Stomach (tissue), 9 donors: ENCODE results near the gene RERGL. TPM values are rescaled to one million over a fixed set of nuclear protein-coding genes. Genes with fewer than 3 reads are reported as not detected.

Source experiments
- DNase-seq, 2 donors: peaks; one replicate each; pipeline versions ENCODE4 v3.0.0 to v3.0.0-alpha.2; 2013 to 2019
- H3K27ac ChIP-seq, 5 donors: fragments of 200-600 bp in 4 of 5; sonication (generic) in 4 of 5; one replicate each; pipeline ENCODE4 v1.5.1; 2013 to 2019; ENCODE audit warnings: mild to moderate bottlenecking in 1 of 5, moderate library complexity in 1 of 5
- H3K27me3 ChIP-seq, 3 donors: fragments of 200-600 bp; sonication (generic); one replicate each; pipeline ENCODE4 v1.5.1; 2017 to 2019; ENCODE audit warnings: mixed run types in 1 of 3
- H3K36me3 ChIP-seq, 4 donors: fragments of 200-600 bp; sonication (generic); 1 replicate in 3 of 4; 2 replicates in 1 of 4; pipeline ENCODE4 v1.5.1; 2016 to 2019
- H3K4me1 ChIP-seq, 4 donors: fragments of 200-600 bp; sonication (generic); one replicate each; pipeline ENCODE4 v1.5.1; 2016 to 2019
- H3K4me3 ChIP-seq, 4 donors: fragments of 200-600 bp; sonication (generic) in 3 of 4; one replicate each; pipeline ENCODE4 v1.5.1; 2016 to 2019; ENCODE audit warnings: mild to moderate bottlenecking in 1 of 4
- H3K9me3 ChIP-seq, 4 donors: fragments of 200-600 bp; sonication (generic); one replicate each; pipeline ENCODE4 v1.5.1; 2016 to 2019
- EP300 ChIP-seq: sonication (generic); formaldehyde crosslinking; IDR thresholded peaks from one replicate; pipeline ENCODE4 v1.6.1; 2017; ENCODE audit warnings: antibody characterized with exemption
- POLR2A ChIP-seq, 4 donors: fragments of 450-650 bp; IDR thresholded peaks; one replicate each; pipeline ENCODE4 v1.6.1; 2016; ENCODE audit warnings: antibody characterized with exemption in 4 of 4, control low read depth in 2 of 4, mild to moderate bottlenecking in 1 of 4, moderate library complexity in 1 of 4
- POLR2AphosphoS5 ChIP-seq, 3 donors: sonication (generic); formaldehyde crosslinking; IDR thresholded peaks; one replicate each; pipeline ENCODE4 v1.6.1; 2016; ENCODE audit warnings: antibody characterized with exemption in 3 of 3
- WGBS, 5 donors: extraction: QIAGEN DNeasy Blood & Tissue Kit in 3 of 5; methylation state at CpG; one replicate each; pipeline versions ENCODE4 v1.1.5 to v1.1.7; 2013 to 2018; 5-methylcytosine and 5-hydroxymethylcytosine counted together
- intact Hi-C: fragments of 100-400 bp; cut with DNase I; formaldehyde crosslinking; loops from one replicate; pipeline ENCODE4 v1.15.1; 2023; ENCODE audit warnings: low total_unique reads
- polyA plus RNA-seq, 3 donors: library from polyadenylated mRNA; stranded (reverse); fragments of 200-250 nt; gene quantifications; one replicate each; pipeline ENCODE4 v1.2.3, GENCODE V29; 2013
- total RNA-seq, 5 donors: library from RNA; depleted of rRNA; stranded (reverse); fragments of >200 nt; gene quantifications; one replicate each; pipeline versions ENCODE4 v1.1.0 to v1.2.3, GENCODE V29; 2014 to 2016
- TF ChIP-seq, protein P1 (sequence below), 7 experiments: fragments of 450-650 bp in 4 of 7; fragments of 200-600 bp in 3 of 7; sonication (generic) in 3 of 7; IDR thresholded peaks; one replicate each; pipeline ENCODE4 v1.5.1; 2016 to 2019; ENCODE audit warnings: antibody characterized with exemption in 7 of 7, control low read depth in 2 of 7, mild to moderate bottlenecking in 1 of 7
- donor health status: healthy with polysubstance abuse.
- donor health status: Bipolar disorder and iron deficiency.
- donor health status: healthy.

The RERGL gene
- total and polyA plus RNA-seq, 8 donors = 1.1 to 9.2 (median 4.6) TPM; not detected in 4

DNA sequence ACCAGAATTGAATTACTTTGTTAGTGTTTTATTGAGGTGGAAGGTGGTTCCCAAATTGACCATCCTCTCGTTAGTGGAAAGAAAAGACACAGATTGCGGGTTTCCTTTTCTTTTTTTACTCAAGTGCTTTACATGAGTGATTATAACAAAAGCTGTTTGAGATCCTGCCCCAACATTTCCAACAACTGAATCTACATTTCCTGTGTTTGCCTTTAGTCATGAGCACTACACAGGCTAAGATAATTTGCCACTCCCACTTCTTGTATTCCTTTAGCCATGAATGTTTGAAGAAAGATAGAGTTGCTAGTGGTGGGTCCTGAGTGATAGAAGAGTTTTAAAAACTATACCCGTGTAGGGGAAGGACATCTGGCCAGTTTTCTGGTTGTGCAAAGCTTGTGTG, 16.0 kb downstream of the RERGL start:
- DNase-seq = peak in 1 of 2 donors; percentile 62
- Histone ChIP-seq H3K27ac (no peak overlapping the region), H3K4me1 (no peaks in the 10 kb centered on the region), H3K36me3 (no peaks in the 10 kb centered on the region), H3K27me3 (no peaks in the 10 kb centered on the region), H3K4me3 (no peak overlapping the region), H3K9me3 (no peaks in the 10 kb centered on the region)
- TF ChIP-seq POLR2AphosphoS5 (IDR thresholded peaks at IDR 0.05) = no peak
- TF ChIP-seq POLR2A (IDR thresholded peaks at IDR 0.05) = no peak
- no peak for TF ChIP-seq EP300
- TF ChIP-seq, protein P1, sequence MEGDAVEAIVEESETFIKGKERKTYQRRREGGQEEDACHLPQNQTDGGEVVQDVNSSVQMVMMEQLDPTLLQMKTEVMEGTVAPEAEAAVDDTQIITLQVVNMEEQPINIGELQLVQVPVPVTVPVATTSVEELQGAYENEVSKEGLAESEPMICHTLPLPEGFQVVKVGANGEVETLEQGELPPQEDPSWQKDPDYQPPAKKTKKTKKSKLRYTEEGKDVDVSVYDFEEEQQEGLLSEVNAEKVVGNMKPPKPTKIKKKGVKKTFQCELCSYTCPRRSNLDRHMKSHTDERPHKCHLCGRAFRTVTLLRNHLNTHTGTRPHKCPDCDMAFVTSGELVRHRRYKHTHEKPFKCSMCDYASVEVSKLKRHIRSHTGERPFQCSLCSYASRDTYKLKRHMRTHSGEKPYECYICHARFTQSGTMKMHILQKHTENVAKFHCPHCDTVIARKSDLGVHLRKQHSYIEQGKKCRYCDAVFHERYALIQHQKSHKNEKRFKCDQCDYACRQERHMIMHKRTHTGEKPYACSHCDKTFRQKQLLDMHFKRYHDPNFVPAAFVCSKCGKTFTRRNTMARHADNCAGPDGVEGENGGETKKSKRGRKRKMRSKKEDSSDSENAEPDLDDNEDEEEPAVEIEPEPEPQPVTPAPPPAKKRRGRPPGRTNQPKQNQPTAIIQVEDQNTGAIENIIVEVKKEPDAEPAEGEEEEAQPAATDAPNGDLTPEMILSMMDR (IDR thresholded peaks at IDR 0.05) = no peak
- 18 to 38% (median 23%) methylated on average over 3 of the region's 3 CpGs for WGBS, 5 donors
- intact Hi-C loops = no loop called here

DNA sequence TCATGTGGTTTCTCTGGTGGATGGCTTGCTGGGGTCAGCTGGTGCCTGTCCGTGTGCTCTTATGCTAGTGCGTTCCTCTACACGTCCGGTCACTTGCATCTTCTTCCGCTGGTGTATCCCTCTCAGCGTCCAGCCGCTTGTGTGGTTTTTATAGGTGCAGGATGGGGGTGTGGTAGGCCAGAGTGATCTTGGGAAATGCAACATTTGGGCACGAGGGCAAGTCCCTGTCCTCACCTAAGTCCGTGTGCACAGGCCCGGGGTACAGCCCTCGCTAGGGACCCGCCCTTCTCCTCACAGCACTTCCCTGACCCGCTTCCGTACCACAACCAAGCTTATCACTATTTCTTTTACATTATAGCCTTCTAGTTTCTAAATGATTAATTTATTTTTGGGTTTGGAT, 17.3 kb downstream of the RERGL start:
- Histone ChIP-seq H3K4me1 (no peaks in the 10 kb centered on the region), H3K36me3 (no peaks in the 10 kb centered on the region), H3K9me3 (no peaks in the 10 kb centered on the region), H3K27ac (no peak overlapping the region), H3K27me3 (no peaks in the 10 kb centered on the region), H3K4me3 (no peak overlapping the region)
- intact Hi-C loops = no loop called here
- WGBS, 5 donors = 82 to 91% (median 84%) methylated on average over 13 to 14 of the region's 14 CpGs
- no peak for DNase-seq
- no peak for TF ChIP-seq EP300
- TF ChIP-seq, protein P1 (IDR thresholded peaks at IDR 0.05) = no peak
- TF ChIP-seq POLR2AphosphoS5 (IDR thresholded peaks at IDR 0.05) = no peak
- TF ChIP-seq POLR2A (IDR thresholded peaks at IDR 0.05) = no peak

DNA sequence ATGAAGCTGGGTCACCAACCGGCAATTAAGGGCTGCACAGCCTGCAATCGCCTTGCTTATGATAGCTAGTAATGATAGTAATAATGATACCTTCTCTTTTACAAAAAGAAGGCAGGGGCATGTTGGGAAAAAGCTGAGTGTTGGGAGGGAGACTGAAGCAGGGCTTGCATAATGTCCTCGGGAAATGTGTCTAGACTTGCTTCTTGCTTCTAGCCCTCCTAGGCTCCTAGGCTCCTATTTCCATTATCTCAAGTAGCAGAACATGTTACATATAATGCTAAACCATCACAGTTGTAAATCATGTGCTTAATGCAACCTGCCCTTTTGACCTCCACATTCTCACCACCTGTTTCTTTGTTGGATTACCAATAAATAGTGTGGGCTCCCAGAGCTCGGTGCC, 18.7 kb downstream of the RERGL start:
- intact Hi-C loops = no loop called here

DNA sequence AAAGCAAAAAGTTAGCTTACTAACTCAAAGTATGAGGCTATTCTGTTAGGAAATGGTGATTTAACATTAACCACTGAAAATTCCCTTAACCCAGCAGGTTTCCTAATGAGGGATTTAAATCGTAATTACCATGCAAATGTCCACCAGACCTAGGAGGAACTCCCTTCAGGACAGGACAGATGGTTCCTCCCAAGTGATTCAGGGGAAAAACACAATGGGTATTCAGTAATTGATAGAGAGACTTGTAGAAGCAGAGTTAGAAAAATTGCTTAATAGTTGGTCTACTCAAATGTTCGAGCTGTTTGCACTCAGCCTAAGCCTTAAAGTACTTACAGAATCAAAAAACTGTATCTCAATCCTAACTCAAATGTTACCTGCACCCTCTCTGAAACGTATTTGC, 21.6 kb downstream of the RERGL start:
- Histone ChIP-seq H3K27me3 (no peaks in the 10 kb centered on the region), H3K36me3 (no peaks in the 10 kb centered on the region), H3K27ac (no peak overlapping the region), H3K4me1 (no peaks in the 10 kb centered on the region), H3K4me3 (no peak overlapping the region), H3K9me3 (no peaks in the 10 kb centered on the region)
- WGBS, 5 donors = 48 to 53% (median 52%) methylated on average over 3 of the region's 3 CpGs
- TF ChIP-seq POLR2A (IDR thresholded peaks at IDR 0.05) = no peak
- TF ChIP-seq EP300 = no peak
- TF ChIP-seq, protein P1 (IDR thresholded peaks at IDR 0.05) = no peak
- no peak for TF ChIP-seq POLR2AphosphoS5 (IDR thresholded peaks at IDR 0.05)
- intact Hi-C loops = no loop called here
- no peak for DNase-seq

More for the DNA sequence above, 18.7 kb downstream of the RERGL start:
- Histone ChIP-seq H3K27me3 (no peaks in the 10 kb centered on the region), H3K4me1 (no peaks in the 10 kb centered on the region), H3K9me3 (no peaks in the 10 kb centered on the region), H3K27ac (no peak overlapping the region), H3K4me3 (no peak overlapping the region), H3K36me3 (no peaks in the 10 kb centered on the region)
- no peak for DNase-seq
- TF ChIP-seq POLR2AphosphoS5 (IDR thresholded peaks at IDR 0.05) (no peak), EP300 (no peak), POLR2A (IDR thresholded peaks at IDR 0.05) (no peak)
- TF ChIP-seq, protein P1 (IDR thresholded peaks at IDR 0.05) = no peak
- WGBS, 5 donors = 72 to 88% (median 80%) methylated on average over 4 of the region's 4 CpGs
